ENCODE data around the gene WDR46.
A peak's percentile ranks its signal among the peaks of the same experiment; 100 is the strongest.

The WDR46 gene

GRCh38 chr6:33316603-33317418 lies 27.8 kb upstream of the WDR46 start:
- TF ChIP-seq, protein P1, sequence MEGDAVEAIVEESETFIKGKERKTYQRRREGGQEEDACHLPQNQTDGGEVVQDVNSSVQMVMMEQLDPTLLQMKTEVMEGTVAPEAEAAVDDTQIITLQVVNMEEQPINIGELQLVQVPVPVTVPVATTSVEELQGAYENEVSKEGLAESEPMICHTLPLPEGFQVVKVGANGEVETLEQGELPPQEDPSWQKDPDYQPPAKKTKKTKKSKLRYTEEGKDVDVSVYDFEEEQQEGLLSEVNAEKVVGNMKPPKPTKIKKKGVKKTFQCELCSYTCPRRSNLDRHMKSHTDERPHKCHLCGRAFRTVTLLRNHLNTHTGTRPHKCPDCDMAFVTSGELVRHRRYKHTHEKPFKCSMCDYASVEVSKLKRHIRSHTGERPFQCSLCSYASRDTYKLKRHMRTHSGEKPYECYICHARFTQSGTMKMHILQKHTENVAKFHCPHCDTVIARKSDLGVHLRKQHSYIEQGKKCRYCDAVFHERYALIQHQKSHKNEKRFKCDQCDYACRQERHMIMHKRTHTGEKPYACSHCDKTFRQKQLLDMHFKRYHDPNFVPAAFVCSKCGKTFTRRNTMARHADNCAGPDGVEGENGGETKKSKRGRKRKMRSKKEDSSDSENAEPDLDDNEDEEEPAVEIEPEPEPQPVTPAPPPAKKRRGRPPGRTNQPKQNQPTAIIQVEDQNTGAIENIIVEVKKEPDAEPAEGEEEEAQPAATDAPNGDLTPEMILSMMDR (conservative IDR thresholded peaks at IDR 0.05) = no peak
- peak overlapping the region; percentile 100 for H3K27ac ChIP-seq

DNA sequence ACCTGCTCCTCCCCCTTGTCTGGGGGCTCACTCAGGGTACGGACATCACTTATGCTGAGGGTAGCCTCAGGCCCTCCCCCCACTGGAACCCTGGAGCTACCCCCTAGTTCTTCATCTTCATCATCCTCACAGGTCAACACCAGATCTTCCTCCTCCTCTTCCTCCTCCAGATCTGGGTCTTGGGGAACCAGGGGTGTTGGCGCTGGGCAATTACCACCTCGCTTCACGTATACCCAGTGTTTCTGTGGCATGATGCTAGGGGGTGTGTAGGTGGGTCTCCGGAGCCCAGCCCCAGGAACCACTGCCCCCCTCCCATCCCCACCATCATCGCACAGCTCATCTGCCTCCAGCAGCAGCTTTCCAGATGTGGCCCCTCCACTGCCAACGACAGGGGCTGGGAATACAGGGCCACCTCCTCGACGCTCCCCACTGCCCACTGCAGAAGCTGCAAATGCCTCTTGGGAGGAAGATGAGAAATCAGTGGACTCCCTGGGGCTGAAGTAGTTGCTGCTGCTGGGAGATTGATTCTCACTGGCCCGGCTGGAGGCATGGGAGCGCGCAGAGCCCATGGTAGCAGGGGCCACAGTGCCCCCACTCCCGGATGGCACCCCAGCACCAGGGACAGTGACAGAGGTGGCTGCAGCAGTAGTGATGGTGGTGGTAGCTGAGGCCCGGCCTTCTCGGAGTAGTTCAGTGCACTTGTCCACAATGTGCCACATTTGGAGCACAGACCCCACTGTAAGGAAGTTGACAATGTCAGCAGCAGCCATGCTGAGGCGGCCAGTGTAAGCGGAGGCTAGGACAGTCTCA lies 27.0 kb upstream of the WDR46 start:
- TF ChIP-seq, protein P1 (conservative IDR thresholded peaks at IDR 0.05) = no peak
- peak overlapping the region; percentile 100 for H3K27ac ChIP-seq

DNA sequence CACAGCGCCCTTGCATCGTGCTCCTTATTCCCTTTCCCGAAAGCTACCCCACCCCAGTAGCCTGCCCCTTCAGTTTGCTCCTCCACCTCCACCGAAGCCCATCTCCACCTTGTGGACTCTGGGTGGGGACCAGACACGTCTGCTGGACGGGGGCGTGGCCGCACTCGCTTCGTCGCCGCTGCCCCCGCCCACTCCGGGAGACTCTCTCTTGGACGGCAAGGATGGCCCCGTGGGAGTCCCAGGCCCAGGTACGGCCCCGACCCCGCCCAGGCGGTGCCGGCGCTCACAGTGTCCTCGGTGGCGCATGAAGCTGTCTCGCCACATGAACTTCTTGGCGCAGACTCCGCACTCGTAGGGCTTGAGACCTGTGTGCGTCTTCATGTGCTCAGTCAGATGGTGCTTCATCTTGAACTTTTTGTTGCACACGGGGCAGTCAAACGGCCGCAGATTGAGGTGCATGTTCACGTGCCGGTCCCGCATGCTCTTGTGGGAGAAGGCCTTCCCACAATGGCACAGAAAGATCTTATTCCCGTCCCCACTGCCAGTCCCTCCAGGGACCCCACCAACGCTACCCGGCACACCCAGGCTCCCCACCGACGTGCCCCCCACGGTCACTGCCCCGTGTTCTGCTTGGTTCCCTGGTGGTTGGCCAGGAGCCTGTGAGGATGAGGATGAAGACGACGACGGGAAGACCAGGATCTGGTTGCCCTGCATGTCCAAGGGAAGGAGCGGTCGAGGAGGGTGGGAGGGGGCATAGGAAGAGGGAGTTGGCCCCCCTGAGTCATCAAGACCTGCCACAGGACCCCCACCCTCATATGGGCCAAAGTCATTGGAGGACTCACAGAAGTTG lies 26.1 kb upstream of the WDR46 start:
- TF ChIP-seq, protein P1 (conservative IDR thresholded peaks at IDR 0.05) = 0 out of 2 replicates have a peak, but pooled peaks have one; percentile 7
- peak overlapping the region; percentile 100 for H3K27ac ChIP-seq

GRCh38 chr6:33314515-33314942 lies 25.5 kb upstream of the WDR46 start:
- peak overlapping the region; percentile 100 for H3K27ac ChIP-seq
- TF ChIP-seq, protein P1 (conservative IDR thresholded peaks at IDR 0.05) = no peak

DNA sequence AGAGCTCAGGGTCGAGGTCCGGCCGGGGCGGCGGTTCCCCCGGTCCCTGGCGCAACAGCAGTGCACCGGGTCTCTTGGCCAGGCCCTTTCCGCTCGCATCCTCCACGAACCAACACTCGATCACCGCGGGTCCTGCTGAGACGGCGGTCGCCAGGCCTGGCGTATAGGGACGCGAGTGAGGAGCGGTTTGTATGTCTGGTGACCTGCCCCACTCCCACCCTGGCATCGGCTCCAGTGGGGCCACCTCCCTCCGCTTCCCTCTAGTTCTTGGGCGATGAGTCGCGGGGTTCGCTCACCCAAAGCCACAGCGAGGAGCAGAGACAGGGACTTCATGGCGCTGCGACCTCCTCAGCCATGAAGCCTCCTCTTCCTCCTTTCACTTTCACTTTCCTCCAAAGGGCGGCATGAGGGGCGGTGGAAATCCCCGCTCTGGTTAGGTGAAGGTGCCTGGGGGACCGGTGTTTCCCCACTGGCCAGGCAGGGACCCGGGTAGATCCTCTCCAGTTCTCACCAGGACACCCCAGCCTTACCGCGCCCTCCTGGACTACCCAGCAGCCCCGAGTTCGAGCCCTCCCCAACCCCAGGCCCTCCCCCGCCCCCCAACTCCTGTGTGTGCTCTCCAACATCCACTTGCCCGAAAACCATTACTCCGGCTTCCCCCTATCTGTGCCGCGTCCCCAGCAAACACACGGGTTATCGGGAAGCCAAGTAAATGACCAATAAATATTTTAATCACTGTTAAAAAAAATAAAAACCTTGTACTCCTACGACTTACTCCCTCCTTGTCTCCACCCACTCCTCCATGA lies 24.9 kb upstream of the WDR46 start, which contains the start of gene TAPBP:
Gene TAPBP (minus strand): TSS at position 370 of the 806 bp plus-strand sequence. CDS start 37 bp downstream, at position 333.
- TF ChIP-seq, protein P1 (conservative IDR thresholded peaks at IDR 0.05) = no peak

DNA sequence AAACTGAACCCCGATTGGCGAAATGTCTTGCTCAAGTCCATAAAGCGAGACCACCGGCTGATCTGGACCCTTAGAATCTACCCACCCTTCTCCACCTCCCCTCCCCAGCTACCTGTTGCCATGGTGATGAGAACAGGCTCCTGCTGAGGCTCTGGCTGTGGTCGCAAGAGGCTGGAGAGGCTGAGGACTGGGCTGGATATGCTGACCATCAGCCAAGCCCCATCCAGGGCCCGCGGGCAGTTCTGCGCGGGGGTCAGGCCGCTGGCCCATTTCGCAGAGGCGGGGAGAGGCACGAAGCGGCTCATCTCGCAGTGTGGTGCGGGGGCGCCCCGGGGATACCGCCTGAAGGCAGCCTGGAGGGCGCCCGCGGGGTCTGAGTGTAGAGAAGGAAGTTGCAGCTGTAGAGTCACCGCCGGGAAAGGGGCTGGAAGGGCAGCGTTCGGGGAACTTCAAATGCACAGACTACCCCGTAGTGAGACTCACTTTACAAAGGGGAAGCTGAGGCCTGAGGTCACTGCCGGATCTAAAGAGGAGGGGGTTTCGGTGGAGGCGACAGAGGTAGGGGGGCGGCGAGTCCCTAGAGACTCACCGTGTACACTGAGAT lies 24.2 kb upstream of the WDR46 start:
- H3K27ac ChIP-seq = peak overlapping the region; percentile 100
- TF ChIP-seq, protein P1 (conservative IDR thresholded peaks at IDR 0.05) = no peak

More for the DNA sequence above, 24.9 kb upstream of the WDR46 start, which contains the start of gene TAPBP:
- peak within 1 kb of the TSS; percentile 100 for H3K27ac ChIP-seq

Measured in VCaP (cell line).